GM18499 (cell line): ENCODE data around the gene ZNF799.
"Not testable (repeated sequence)": the region's sequence is repeated elsewhere in the genome, so short reads cannot be mapped to it uniquely, and the experiment has no call there.

Source experiments
- ATAC-seq: cut with Tn5 transposase; IDR thresholded peaks from one replicate; pipeline ENCODE4 v1.9.1; 2021; ENCODE audit warnings: moderate number of reproducible peaks; ENCODE audit not compliant: insufficient read depth, unreplicated experiment

The ZNF799 gene

DNA sequence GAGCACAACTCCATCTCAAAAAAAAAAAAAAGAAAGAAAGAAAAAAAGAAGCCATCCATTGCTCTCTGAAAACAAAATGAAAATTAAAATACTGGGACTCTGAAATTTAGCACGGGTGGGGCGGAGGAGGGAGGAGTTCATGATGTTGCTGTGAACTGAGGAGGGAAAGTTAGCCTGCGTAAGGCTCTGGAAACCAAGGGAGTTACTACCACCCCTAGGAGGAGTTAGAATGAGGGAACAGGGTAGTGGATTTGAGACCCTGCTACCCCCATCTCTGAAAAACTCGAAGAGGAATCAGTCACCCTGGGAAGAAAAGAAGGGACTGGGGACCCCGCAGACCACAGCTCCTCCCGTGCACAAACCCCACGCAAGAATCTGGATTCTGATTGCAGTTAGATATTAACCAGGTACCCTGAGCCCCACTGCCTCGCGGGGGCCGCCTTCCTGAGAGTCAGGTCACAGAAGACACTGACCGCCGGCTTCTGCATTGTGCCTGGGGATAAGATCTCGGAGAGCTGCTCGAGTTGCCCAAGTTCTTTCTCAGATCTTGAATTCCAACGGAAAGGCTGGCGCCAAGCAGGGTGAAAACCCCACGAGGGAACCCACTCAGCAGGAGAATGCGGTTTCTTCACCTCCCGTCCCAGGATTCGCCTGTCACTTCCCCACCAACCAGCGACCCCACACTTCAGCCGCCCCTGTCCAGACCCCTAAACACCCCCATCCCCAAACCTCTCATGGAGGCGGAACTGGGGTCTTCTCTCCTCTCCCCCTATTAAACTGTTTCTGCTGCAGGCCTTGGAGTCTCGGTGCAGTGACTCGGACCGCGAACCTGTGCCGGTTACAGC, 36.5 kb downstream of the ZNF799 start:
- ATAC-seq, result no peak

DNA sequence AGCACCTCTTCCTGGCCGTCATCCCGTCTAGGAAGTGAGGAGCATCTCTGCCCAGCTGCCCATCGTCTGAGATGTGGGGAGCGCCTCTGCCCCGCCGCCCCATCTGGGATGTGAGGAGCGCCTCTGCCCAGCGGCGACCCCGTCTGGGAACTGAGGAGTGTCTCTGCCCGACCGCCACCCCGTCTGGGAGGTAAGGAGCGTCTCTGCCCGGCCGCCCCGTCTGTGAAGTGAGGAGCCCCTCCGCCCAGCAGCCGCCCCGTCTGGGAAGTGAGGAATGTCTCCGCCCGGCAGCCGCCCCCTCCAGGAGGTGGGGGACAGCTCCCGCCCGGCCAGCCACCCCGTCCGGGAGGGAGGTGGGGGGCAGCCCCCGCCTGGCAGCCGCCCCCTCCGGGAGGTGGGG, 38.8 kb downstream of the ZNF799 start:
- not testable (repeated sequence) for ATAC-seq

DNA sequence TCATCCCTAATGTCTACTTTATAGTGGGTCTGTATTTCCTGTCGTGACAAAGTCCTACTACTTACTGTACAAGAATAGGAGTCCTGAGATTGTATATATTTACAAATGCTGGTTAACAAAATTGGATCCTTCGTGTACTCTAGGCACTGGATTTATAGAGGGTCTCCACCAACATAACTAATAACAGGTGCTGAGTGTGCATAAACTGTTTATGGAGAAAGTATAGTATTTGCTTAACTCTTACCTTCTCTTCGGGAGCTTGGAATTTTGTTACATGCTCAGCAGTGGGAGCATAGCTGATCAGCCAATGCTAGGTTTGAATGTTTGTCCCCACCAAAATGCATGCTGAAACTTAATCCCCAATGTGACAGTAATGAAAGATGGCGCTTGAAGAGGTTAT, 47.7 kb downstream of the ZNF799 start:
- ATAC-seq, result no peak

DNA sequence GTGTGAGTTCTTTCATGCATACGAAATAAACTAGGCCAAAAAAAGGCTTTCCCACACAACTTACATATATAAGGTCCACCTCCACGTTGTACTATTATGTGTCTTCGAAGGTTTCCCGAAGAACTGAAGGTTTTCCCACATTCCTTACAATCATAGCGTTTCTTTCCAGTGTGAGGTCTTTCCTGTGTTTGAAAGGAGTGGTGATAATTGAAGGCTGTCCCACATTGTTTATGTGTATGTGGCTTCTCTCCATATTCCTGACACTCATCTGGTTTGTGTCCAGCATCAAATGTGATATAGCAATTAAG, 50.2 kb downstream of the ZNF799 start:
- no peak for ATAC-seq

DNA sequence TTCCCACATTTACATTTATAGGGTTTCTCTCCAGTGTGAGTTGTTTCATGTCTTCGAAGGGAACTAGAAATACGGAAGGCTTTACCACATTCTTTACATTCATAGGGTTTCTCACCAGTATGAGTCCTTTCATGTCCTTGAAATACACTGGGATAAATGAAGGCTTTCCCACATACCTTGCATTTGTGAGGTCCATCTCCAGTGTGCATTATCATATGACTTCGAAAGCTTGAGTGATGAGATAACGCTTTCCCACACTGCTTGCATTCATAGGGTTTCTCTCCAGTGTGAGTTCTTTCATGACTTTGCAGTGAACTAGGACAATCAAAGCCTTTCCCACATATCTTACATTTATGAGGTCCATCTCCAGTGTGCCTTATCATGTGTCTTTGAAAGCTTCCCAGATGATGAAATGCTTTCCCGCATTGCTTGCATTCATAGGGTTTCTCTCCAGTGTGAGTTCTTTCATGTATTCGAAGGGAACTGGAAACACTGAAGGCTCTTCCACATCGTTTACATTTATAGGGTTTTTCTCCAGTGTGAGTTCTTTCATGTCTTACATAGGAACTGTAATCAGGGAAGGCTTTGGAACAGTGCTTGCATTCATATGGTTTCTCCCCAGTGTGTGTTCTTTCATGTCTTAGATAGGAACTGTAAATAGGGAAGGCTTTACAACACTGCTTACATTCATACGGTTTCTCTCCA, 50.7 kb downstream of the ZNF799 start:
- no peak for ATAC-seq

DNA sequence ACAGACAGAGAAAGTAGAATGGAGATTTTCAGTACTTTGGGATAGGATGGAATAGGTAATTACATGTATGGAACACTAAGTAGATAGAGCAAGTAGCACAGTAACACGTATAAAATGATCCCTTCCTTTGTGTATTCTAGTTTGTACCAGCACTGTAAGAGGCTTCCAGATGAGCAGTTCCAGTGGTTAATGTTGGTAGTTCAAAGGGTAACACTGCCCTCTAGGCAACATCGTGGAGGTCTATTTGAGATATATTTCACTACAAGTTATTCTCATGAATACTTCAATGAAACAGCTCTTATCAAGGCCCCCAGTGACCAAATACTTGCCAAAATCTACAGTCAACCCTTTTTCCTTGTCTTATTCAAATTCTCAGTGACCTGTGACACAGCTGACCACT, 54.2 kb downstream of the ZNF799 start:
- no peak for ATAC-seq

DNA sequence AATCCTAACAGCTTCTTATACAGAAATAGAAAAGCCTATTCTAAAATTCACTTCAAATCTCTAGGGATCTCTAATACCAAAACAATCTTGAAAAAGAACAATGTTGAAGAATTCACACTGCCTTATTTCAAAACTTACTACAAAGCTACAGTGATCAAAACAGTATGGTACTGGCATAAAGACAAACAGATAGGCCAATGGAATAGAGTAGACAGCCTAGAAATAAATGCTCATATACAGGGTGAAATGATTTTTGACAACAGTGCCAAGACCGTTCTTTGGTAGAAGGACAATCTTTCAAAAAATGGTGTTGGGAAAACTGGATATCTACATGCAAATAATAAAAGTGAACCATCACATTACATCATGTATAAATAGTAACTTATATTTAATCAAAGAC, 55.9 kb downstream of the ZNF799 start:
- no peak for ATAC-seq
